ENCODE measurements around the gene AHCY. TPM values are rescaled to one million over a fixed set of nuclear protein-coding genes. Genes with fewer than 3 reads are reported as not detected.
A peak's percentile ranks its signal among the peaks of the same experiment; 100 is the strongest.

The AHCY gene
- total RNA-seq, 1 donor from 2014 or later: 194 TPM

GRCh38 chr20:34320861-34321260 is 17.7 kb upstream of the AHCY start:
- DNase-seq (ENCODE audit: low read depth): no peak
- no peak for TF ChIP-seq CTCF (conservative IDR thresholded peaks at IDR 0.05; ENCODE audit: low read depth, low read length)
- no peak overlapping the region for H3K4me3 ChIP-seq (ENCODE audit: low read depth, low read length)

GRCh38 chr20:34318609-34319443 is 15.7 kb upstream of the AHCY start:
- no peak for DNase-seq (ENCODE audit: low read depth)
- no peak for TF ChIP-seq CTCF (conservative IDR thresholded peaks at IDR 0.05; ENCODE audit: low read depth, low read length)

GRCh38 chr20:34316196-34316814 is 13.2 kb upstream of the AHCY start:
- no peak overlapping the region for H3K4me3 ChIP-seq (ENCODE audit: low read depth, low read length)
- no peak for TF ChIP-seq CTCF (conservative IDR thresholded peaks at IDR 0.05; ENCODE audit: low read depth, low read length)
- no peak for DNase-seq (ENCODE audit: low read depth)

More at GRCh38 chr20:34318609-34319443, 15.7 kb upstream of the AHCY start:
- H3K4me3 ChIP-seq (ENCODE audit: low read depth, low read length): no peak overlapping the region

GRCh38 chr20:34315236-34315635 is 12.1 kb upstream of the AHCY start:
- TF ChIP-seq CTCF (conservative IDR thresholded peaks at IDR 0.05; ENCODE audit: low read depth, low read length): no peak
- no peak for DNase-seq (ENCODE audit: low read depth)
- no peak overlapping the region for H3K4me3 ChIP-seq (ENCODE audit: low read depth, low read length)

GRCh38 chr20:34312544-34313217 is 9.5 kb upstream of the AHCY start:
- TF ChIP-seq CTCF (conservative IDR thresholded peaks at IDR 0.05; ENCODE audit: low read depth, low read length): peak; percentile 100
- H3K4me3 ChIP-seq (ENCODE audit: low read depth, low read length): peak overlapping the region; percentile 40
- DNase-seq (ENCODE audit: low read depth): no peak

- no peak for TF ChIP-seq CTCF (conservative IDR thresholded peaks at IDR 0.05; ENCODE audit: low read depth, low read length)
- peak overlapping the region; percentile 40 for H3K4me3 ChIP-seq (ENCODE audit: low read depth, low read length)
- no peak for DNase-seq (ENCODE audit: low read depth)
Measured at GRCh38 chr20:34312024-34312460, 8.9 kb upstream of the AHCY start.

Data from epithelial cell of proximal tubule (primary cell).